Activated T-helper 9 cell treated with anti-CD3 and anti-CD28 coated beads, Interleukin-2, amount 50 U/mL, for 16 hours (primary cell): ENCODE results near the gene GSDME.

Experiments
- DNase-seq: peaks from one replicate; pipeline ENCODE4 v3.0.0-alpha.2; 2020; ENCODE audit warnings: low read depth

The GSDME gene

GRCh38 chr7:24704311-24704710, 53.0 kb downstream of the GSDME start:
- DNase-seq: no peak

- no peak for DNase-seq
These were observed 54.0 kb downstream of the GSDME start for GRCh38 chr7:24703296-24703695.

- no peak for DNase-seq
These were observed 54.5 kb downstream of the GSDME start for GRCh38 chr7:24702755-24703154.

- DNase-seq: no peak
These were observed 55.7 kb downstream of the GSDME start for GRCh38 chr7:24701261-24702235.

- no peak for DNase-seq
These were observed 56.6 kb downstream of the GSDME start for GRCh38 chr7:24700521-24701260.

GRCh38 chr7:24698531-24699266, 58.6 kb downstream of the GSDME start:
- DNase-seq: no peak

- DNase-seq: no peak
These were observed 59.8 kb downstream of the GSDME start for GRCh38 chr7:24697416-24697815.

- DNase-seq: no peak
These were observed 64.7 kb downstream of the GSDME start for GRCh38 chr7:24692592-24692991.

- no peak for DNase-seq
These were observed 67.0 kb downstream of the GSDME start for GRCh38 chr7:24690251-24690650.

GRCh38 chr7:24685708-24686107, 71.6 kb downstream of the GSDME start:
- no peak for DNase-seq

- no peak for DNase-seq
These were observed 86.5 kb downstream of the GSDME start for GRCh38 chr7:24670782-24671181.

- DNase-seq: no peak
These were observed 87.2 kb downstream of the GSDME start for GRCh38 chr7:24669971-24670591.

GRCh38 chr7:24668927-24669635, 88.2 kb downstream of the GSDME start:
- no peak for DNase-seq

- no peak for DNase-seq
These were observed 91.5 kb downstream of the GSDME start for GRCh38 chr7:24665564-24666294.

- no peak for DNase-seq
These were observed 96.7 kb downstream of the GSDME start for GRCh38 chr7:24660546-24660945.

GRCh38 chr7:24659505-24659904, 97.8 kb downstream of the GSDME start:
- no peak for DNase-seq

GRCh38 chr7:24657980-24658379, 99.3 kb downstream of the GSDME start:
- no peak for DNase-seq

GRCh38 chr7:24656608-24657007, 100.7 kb downstream of the GSDME start:
- DNase-seq: no peak

GRCh38 chr7:24654305-24654704, 103.0 kb downstream of the GSDME start:
- no peak for DNase-seq

GRCh38 chr7:24653316-24654085, 103.8 kb downstream of the GSDME start:
- no peak for DNase-seq
